Stimulated activated naive CD8-positive, alpha-beta T cell treated with anti-CD3 and anti-CD28 coated beads, Interleukin-15, Interleukin-2, amounts not matched to agents 100 U/mL and 50 U/mL, for 24 hours (primary cell): Measurements from ENCODE around the gene CLRN2.
"Not testable (repeated sequence)": the region's sequence is repeated elsewhere in the genome, so short reads cannot be mapped to it uniquely, and the experiment has no call there.

Experiments used
- ATAC-seq: fragments of 150-1000 bp; cut with Tn5 transposase; one replicate; pipeline ENCODE4 v1.10.0; 2021
- DNase-seq: peaks from one replicate; pipeline ENCODE4 v3.0.0; 2021

CLRN2 gene

GRCh38 chr4:17504081-17504480, 10.9 kb upstream of the CLRN2 start:
- no peak for DNase-seq
- no peak for ATAC-seq

GRCh38 chr4:17510582-17510981, 4.4 kb upstream of the CLRN2 start:
- peak; percentile 11 for DNase-seq

GRCh38 chr4:17511051-17511450, 3.9 kb upstream of the CLRN2 start:
- peak; percentile 8 for DNase-seq
- no peak for ATAC-seq

More at GRCh38 chr4:17510582-17510981, 4.4 kb upstream of the CLRN2 start:
- ATAC-seq, result no peak

DNA sequence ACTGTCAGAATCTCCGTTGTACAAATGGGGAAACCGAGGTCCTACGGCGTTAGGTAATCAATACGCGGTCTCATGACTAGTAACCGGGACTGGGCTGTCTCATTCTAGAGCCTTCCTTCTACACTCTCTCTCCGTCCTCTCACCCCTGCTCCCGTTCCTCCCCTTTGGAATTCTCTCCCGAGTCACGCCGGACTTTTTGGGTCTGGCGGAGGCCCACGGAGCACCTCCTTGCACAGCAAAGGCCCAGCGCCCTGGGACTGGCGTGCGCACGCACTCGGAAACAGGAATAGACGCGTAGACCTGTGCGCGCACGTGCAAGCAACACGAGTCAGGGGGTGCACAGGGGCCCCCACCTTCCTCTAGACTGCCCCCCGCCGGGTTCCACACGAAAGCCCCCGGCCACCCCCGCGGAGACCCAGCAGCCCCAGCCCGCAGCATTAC, 3.4 kb upstream of the CLRN2 start:
- ATAC-seq, result peak; percentile 76
- peak; percentile 61 for DNase-seq

GRCh38 chr4:17511950-17512795, 2.8 kb upstream of the CLRN2 start, which contains the start of gene QDPR:
TSS of gene QDPR (minus strand) at chr4:17512090. CDS start at chr4:17512054, 36 bp downstream.
- DNase-seq (peak; percentile 85), ATAC-seq (peak; percentile 97)

- ATAC-seq, result no peak
- DNase-seq, result no peak
Observed at GRCh38 chr4:17512973-17513665, 1.8 kb upstream of the CLRN2 start.

DNA sequence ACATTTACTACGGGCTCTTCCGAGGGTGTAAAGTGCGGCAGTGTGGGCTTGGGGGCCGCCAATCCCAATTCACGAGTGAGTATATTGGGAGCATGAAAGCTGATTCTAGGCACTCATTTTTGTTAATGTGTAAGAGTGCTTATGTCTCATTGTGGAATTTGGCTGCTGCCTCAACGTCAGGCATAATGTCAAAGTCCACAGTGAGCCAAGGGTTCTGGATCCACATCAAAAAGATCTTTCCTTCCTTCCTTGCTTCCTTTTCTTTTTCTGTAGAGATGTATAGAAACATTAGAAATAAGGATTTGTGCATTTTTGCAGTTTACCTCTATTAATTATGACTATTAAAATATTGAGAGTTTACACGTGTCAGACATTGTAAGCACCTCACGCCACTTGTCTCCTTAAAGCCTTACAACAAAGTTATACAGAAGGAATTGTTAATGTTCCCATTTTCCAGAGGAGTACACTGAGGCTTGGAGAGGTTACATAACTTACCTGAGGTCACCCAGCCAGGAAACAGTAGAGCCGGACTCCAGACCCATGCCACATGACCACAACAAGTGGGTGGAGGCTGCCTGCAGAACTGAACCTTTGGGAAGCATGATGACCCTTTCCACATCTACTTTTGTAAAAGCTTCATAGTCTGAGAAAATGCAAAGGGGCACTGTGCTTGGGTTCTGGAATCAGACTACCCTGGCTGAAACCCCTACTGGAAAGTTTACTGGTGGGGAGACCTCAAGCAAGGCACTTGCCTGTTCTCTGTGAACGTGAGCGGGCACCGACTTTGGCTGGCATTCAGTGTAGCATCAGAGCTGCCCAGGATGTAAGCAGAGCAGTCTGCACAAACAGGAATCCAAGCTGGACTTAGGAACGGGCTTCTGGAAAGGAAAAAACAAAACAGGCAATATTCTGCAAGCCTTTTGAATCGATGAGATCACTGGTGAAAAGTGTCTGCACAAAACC, 761 bp downstream of the CLRN2 start:
- ATAC-seq (no peak), DNase-seq (no peak)

- DNase-seq, result no peak
- no peak for ATAC-seq
Observed at GRCh38 chr4:17516980-17517379, 2.0 kb downstream of the CLRN2 start.

- ATAC-seq, result no peak
Observed at GRCh38 chr4:17517664-17518063, 2.7 kb downstream of the CLRN2 start.

GRCh38 chr4:17521595-17521994, 6.6 kb downstream of the CLRN2 start:
- ATAC-seq (no peak), DNase-seq (no peak)

More at GRCh38 chr4:17517664-17518063, 2.7 kb downstream of the CLRN2 start:
- no peak for DNase-seq

DNA sequence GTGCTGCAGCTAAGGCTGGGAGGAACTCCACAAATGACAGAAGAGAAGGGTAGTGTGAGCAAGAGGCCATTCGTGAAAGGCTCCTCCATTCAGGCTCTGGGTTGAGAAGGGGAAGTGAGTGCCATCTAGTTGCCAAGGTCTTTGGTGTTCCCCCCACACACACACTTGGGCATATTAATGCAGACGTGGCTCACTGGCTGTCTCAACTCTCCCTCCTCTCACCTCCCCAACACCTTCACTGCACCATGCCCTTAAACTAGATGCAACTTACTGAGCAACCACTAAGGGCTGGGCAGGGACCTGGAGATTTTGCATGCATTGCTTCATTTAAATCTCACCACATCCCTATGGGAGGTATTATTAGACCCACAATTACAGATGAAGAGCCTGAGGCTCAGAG, 8.7 kb downstream of the CLRN2 start:
- ATAC-seq, result no peak
- DNase-seq, result no peak

- DNase-seq, result no peak
- no peak for ATAC-seq
Observed at GRCh38 chr4:17526695-17527477, 11.9 kb downstream of the CLRN2 start.

DNA sequence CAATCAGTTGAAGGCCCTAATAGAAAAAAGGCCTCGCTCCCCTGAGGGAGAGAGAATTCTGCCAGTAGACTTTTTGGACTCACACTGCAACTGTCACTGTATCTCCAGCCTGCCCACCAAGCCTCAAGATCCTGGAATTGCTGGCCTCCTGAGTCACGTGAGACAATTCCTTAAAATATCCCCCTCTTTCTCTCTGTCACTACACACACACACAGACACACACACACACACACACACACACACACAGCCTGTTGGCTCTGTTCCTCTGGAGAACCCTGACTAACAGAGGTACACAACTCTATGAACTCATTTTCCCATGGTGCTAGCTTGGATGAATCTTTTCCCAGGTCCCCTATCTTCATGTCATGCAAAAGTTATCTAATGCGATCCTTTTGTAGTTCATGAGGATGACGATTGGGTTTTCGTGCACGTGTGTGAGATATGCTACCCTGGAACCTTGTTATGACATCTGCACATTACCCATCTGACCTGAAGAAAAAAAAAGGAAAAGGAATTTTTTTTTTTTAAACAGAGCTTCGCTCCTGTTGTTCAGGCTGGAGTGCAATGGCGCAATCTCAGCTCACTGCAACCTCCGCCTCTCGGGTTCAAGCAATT, 13.7 kb downstream of the CLRN2 start:
- DNase-seq, result no peak
- ATAC-seq, result no peak

- DNase-seq, result no peak
- ATAC-seq, result no peak
Observed at GRCh38 chr4:17531538-17532285, 16.7 kb downstream of the CLRN2 start.

- no peak for ATAC-seq
- no peak for DNase-seq
Observed at GRCh38 chr4:17534705-17535104, 19.7 kb downstream of the CLRN2 start.

DNA sequence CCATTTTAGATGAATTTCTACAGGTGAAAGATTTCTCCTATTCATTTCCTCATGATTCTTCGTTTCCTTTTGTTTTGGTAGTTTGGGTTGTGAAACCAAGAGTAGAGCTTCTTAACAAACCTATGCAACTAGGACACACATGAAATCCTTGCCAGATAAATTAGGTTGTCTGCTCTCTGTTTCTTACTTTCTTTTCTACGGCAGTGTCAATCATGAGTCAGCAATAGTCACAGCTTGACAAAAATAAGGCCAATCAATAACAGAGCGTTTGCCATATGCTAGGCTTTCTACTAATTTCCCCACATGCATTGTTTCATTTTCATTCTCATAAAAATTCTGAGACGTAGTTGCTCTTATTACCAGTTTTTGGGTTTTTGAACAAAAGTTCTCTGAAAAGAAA, 20.3 kb downstream of the CLRN2 start:
- no peak for ATAC-seq
- no peak for DNase-seq

- ATAC-seq (peak; percentile 43), DNase-seq (no peak)
Observed at GRCh38 chr4:17535906-17536305, 20.9 kb downstream of the CLRN2 start.

GRCh38 chr4:17537060-17537459, 22.1 kb downstream of the CLRN2 start:
- not testable (repeated sequence) for ATAC-seq

GRCh38 chr4:17544205-17544604, 29.2 kb downstream of the CLRN2 start:
- DNase-seq, result no peak
- no peak for ATAC-seq

More at GRCh38 chr4:17537060-17537459, 22.1 kb downstream of the CLRN2 start:
- DNase-seq, result not testable (repeated sequence)

- no peak for DNase-seq
- ATAC-seq, result no peak
Observed at GRCh38 chr4:17544831-17545234, 29.9 kb downstream of the CLRN2 start.
